GM12875 (cell line): ENCODE results near the gene CAMK1D.

ENCODE experiments used
- H3K4me3 ChIP-seq: one replicate; pipeline ENCODE4 v1.5.1; 2011; ENCODE audit warnings: low read depth, low read length, control low read depth
- CTCF ChIP-seq: IDR thresholded peaks from 2 replicates; pipeline ENCODE4 v1.5.1; 2011; ENCODE audit warnings: low read depth, mild to moderate bottlenecking, control low read depth, inconsistent platforms, low read length, moderate library complexity, borderline replicate concordance; ENCODE audit not compliant: insufficient read depth

Gene CAMK1D

GRCh38 chr10:12700557-12700874 is 351.2 kb downstream of the CAMK1D start:
- H3K4me3 ChIP-seq: no peak overlapping the region
- TF ChIP-seq CTCF: no peak

DNA sequence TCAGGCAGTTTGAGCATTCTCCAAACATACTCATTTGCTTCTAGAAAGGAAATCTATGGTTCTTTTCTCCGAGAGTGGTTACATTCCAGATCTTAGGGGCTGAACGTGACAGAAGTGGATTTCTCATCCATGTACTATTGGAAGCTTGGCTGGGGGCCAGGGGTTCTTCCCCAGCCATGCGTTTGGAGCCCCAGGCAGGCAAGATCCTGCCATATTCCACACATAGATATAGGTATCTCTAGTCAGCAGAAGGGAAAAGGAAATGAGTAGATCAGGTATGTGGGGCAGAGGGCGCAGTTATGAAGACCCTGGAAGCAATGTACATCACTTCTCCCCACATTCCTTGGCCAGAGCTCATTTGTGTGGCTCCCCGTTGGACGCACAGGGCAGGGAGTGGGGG is 352.3 kb downstream of the CAMK1D start:
- no peak overlapping the region for H3K4me3 ChIP-seq
- TF ChIP-seq CTCF: no peak

- H3K4me3 ChIP-seq: no peak overlapping the region
- no peak for TF ChIP-seq CTCF
Observed at GRCh38 chr10:12702215-12702770, 352.9 kb downstream of the CAMK1D start.

GRCh38 chr10:12703126-12703525 is 353.8 kb downstream of the CAMK1D start:
- no peak overlapping the region for H3K4me3 ChIP-seq
- no peak for TF ChIP-seq CTCF

DNA sequence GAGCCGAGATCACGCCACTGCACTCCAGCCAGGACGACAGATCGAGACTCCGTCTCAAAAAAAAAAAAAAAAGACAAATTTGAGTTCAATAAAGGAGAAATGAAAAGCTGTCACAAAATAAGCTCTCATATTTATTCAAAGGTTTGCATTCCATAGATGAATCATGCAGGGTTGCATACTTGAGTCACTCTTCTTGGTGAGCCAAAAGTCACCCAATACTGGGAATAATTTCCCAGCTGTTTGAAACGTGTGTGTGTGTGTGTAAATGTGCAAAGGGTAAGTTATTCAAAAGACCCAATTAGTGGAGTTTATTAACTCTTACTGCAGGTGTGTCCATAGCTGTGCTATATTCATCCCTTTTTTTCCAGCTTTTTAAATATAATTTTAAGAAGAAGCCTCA is 354.5 kb downstream of the CAMK1D start:
- no peak overlapping the region for H3K4me3 ChIP-seq
- TF ChIP-seq CTCF: no peak

DNA sequence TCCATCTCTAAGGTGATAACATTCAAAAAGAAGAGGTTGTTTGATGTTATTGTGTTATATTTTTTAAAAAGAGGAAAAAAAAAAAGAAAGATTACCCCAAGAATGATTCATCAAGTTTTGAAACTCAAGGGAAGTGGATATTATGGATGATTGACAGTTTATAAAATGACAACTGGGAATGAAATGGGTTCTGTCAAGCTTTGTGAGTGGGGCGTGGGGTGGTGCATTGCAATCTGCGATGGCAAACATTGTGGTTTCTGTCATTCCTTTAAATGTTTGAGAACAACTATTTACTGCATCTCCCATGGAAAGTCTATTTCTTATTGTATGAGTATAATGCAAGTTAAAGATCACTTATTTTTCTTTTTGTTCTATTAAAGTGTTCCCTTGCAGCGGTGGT is 355.1 kb downstream of the CAMK1D start:
- H3K4me3 ChIP-seq: no peak overlapping the region
- no peak for TF ChIP-seq CTCF

DNA sequence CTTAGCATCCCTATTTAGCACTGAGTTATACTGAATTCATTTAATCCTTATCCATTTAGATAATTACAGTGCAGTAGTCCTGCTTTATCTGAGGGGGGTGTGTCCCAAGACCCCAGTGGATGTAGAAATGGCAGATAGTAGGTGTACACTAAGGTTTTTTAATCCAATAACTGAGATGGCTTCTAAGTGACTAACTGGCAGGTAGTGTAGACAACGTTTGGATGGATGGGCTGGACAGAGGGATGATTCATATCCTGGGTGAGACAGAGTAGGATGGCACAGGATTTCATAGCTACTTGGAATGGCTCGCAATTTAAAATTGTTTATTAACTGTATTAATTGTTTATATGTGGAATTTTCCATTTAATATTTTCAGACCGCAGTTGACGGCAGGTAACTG is 356.6 kb downstream of the CAMK1D start:
- no peak overlapping the region for H3K4me3 ChIP-seq
- TF ChIP-seq CTCF: no peak
